GM19099 (cell line): ENCODE data around the gene SCFD2.

Experiments
- POLR2A ChIP-seq: IDR thresholded peaks from 3 replicates; pipeline ENCODE4 v1.6.1; 2011; ENCODE audit warnings: low read depth; ENCODE audit not compliant: insufficient read length; ENCODE audit errors: extremely low read depth

SCFD2 gene

DNA sequence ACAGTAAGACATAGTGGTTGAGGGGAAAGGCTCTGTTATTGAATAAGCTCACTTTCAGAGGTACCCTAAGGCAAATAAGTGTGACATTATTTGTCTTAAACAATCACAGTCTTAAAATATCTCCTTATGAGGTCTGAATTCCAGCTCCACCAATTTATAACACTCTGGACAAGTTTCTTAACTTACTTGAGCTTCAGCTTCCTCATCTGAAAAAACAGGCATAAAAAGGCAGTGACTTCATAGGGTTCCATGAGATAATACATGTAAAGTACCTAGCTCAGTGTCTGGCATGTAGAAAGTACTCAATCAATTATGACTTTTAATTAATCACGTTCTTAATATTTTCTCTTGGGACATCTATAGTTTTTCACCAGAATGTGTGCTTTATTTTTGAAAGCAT is 301.3 kb downstream of the SCFD2 start:
- TF ChIP-seq POLR2A: no peak

DNA sequence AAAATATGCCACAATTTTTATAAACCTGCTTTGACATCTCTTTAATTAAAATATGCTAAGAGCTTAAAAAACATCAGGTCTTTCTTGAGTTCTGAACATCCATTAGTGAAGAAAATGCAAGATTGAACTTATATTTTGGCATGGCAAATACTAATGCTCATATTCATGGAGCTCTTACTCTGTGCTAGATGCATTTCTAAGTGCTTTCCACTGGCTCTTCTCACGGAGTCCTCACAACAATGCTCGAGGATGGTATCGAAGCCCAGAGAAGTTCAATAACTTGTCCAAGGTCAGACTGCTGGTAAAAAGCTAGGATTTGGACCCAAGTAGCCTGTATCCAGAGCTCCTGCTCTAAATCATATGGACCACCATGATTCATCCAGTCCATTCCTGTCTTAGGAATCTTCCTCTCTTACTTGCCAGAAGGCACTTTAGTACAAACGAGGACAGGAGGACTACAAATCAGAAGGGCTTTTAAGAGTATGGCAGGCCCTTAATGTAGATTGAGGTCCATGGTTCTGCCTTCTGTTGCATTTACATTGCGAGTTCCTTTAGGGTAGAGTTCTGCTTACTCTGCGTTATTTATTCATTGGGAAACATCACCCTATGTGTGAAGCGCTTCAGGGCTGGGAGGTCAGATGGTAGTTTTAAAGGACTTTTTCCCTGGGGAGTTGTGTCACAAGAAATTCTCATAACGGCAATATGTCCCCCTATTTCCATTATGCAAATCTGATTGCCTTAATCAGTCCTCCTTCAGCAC is 304.6 kb downstream of the SCFD2 start:
- no peak for TF ChIP-seq POLR2A

DNA sequence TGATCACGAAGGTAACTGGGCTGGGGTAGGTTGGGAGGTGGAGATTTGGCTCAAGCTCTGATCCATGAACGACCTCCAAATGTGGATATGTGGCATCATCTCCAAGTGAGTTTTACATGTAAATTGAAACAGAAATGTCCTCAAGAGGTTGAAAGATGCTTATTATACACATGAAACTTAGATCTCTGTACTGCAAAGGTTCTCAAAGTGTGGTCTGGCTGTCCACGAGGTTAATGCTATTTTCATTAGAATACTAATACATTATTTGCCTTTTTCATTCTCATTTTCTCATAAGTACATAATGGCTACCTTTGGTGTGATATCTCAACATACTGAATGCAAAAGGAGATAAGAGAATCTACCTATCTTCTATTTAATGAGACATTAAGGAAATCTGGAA is 305.6 kb downstream of the SCFD2 start:
- no peak for TF ChIP-seq POLR2A

DNA sequence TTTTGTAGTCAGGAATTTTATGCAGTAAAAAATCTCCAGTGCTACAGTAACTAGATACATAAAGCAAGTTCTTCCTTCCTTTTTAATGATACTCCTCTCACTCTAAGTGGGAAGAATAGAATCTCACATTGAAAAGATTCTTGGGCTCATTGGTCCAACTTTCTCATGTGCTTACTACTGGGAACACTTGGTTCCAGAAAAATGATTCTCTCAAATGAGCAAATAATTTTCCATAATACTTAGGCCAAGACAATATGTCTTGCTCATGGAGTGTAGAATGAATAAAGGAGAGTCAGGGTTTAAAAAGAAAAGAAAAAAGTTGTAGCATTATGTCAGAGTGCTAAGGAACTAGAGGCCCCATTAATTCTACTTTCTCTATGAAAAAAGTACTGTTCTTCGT is 306.0 kb downstream of the SCFD2 start:
- no peak for TF ChIP-seq POLR2A

DNA sequence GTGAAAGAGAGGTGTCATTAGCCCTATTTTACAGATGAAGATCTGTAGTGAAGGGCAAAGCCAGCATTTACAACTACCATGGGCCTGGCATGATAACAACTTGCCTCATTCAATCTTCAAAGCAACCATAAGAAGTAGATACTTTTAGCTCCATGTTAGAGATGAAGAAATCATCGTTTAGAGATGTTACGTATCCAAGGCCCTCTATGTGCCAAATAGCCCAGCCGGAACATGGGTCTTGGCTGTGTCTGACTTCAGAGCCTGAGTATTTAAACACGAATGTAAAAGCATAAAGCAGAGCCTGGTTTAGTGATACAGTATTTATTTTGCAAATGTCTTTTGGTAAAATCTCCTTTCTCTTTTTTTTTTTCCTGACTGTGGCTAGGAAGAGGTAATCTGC is 306.6 kb downstream of the SCFD2 start:
- TF ChIP-seq POLR2A: no peak

DNA sequence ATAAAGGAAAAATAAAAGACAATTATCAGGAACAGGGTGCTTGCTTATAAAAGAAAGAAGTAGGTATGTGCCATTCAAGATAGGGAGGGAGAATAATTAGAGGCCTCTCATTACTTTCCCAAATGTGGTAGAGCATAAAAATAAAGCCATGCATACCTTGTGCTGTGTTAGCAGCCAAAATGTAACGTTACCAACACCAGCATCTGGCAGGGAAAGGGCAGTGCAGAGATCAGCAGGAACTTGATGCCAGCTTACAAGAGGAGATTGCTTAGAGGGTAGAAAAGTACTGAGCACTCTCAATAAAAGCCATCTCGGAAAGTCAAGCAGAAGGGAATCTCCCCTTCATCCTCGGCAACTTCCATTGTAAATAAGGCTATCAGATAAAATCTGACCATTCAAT is 308.2 kb downstream of the SCFD2 start:
- TF ChIP-seq POLR2A: no peak

DNA sequence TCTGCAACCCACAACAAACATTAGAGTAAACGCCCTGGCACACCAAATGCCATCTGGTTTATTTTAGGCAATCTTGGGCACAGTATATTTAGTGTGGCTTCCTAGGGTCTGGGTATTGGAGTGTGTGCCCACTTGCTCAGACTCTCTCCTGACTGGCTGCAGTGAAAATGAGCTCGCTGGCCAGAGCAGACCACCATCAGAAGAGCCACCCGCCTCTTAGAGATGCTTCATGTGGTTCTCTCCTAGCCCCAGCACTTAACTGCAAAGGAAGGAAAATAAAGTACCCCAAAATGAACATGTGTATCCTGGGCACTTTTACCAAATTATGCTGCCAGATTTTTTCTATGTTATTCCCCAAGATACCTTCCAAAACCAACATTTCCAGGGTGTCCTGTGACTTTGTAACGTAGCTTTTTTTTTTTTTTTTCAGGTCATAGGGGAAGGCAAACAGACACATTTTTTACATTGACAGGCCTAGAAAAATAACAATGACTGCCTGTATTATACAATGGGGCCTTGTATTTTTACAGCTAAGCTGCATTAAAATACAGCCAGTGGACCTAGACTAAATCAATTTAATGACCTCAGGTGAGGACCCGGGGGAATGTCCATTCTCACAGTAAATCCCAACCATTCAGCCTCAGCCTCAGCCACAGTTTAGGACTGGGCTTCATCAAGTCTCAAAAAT is 310.0 kb downstream of the SCFD2 start:
- TF ChIP-seq POLR2A: no peak

DNA sequence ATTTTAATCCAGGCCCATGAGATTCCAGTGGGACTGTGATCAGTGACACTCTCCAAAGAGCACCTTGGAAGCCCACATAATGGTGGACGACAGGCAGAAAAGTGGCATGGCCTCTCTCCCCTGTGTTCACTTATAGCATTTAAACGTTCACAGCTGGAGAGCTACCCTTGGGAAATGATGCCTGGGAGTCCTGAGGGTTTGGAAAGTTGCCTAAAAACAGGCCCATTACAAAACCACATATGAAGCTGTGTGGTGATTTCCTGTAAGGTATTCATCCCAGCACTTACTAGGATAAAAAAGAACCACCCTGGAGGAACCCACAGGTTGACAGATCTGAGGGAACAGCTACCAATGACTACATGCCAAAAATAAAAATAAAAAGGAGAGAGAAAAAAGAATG is 310.6 kb downstream of the SCFD2 start:
- no peak for TF ChIP-seq POLR2A

DNA sequence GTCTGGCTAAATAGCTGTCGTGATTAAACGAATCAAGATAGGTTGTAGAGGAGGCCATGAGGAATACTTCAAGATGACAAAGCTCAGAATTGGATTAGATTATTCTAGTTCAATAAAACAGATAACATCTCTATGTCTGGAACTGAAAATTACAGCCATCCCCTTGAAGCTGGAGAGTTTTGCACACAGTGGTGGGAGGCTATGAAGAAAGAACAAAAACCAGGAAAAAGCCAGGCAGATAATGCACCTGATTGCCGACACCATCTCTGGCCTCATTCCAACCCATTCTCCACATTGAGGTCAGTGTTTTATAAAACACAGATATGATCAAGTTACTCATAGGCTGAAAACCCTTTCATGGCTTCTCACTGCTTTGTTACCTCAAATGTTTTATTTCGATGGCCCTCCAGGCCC is 315.5 kb downstream of the SCFD2 start:
- no peak for TF ChIP-seq POLR2A

DNA sequence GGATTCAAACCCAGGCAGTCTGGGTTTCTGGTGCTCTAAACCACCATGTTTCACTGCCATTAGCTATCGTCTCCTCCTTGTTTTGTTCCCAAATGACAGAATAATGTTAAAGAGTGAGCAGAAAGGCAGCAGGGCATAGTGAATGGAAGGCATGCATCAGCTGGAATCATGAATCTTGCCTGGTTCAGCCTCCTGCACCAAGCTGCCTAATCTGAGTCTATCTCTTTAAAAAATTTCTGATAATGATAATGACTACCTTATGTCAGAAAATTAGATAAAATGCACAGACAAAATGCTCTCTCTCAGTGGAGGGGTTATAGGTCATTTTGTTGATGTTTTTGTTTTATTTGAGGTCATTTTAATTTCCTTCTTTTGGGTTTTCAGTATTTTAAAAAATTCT is 316.3 kb downstream of the SCFD2 start:
- no peak for TF ChIP-seq POLR2A

DNA sequence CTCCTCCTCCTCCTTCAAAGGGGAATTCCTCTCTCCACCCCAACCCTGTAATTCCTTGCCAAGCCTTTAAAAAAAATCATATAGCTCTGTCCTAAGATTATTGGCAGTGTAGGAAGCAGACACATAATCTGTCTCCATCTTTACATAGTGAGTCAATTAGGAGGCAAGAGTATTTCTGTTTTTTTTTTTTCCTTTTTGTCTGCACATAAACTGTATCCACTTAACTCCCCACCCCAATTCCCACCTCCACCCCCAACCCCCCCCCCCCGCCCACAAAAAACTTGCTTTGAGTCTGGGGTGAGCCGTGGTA is 321.3 kb downstream of the SCFD2 start:
- no peak for TF ChIP-seq POLR2A

DNA sequence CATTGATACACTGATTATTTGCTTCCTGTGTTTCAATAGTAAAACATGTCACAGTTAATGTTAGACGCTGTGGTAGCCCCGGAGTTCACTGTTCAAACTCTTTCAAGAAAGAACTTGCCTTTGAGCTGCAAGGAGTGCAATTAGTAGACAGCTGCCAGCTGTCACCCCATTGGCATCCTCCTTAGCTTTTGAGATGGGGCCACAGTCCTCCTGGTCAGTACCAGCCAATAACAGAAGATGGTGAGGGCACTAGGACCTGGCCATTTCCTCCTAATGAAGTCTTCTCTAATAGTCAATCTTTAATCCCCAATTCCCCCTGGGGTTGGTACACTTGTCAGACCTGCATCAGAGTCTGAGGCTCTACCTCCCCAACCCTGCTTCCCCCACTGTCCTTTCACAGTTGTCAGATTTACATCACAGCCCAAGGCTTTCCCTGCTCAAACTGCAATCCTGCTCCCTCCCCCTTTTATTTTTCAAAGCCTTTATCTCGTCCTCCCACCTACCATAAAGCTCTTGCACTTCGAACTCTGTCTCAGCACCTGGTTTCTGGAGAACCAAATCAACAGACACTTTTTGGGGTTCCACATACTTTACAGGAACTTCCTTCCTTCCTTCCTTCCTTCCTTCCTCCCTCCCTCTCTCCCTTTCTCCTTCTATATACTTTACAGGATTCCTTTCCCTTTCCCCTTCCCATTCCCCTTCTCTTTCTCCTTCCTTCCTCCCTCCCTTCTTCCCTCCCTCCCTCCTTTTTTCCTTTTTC is 321.8 kb downstream of the SCFD2 start:
- no peak for TF ChIP-seq POLR2A

DNA sequence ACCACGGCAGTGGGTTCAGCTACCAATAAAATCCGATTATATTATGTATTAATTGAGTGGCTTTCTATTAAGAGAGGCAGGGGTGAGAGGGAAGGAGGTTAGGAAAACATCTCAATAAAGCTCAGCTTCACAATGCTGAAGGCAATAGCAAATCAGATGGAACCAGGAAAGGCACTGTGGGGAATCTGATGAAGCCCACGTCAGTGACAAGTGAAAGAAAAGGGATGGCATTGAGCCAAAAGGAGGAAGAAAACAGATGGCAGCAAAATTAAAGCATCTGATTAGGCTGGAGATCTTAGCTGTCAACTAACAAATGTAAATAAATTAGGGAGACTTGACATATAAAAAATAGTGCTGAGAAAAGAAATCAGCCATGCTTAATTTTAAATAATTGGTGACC is 322.8 kb downstream of the SCFD2 start:
- no peak for TF ChIP-seq POLR2A

DNA sequence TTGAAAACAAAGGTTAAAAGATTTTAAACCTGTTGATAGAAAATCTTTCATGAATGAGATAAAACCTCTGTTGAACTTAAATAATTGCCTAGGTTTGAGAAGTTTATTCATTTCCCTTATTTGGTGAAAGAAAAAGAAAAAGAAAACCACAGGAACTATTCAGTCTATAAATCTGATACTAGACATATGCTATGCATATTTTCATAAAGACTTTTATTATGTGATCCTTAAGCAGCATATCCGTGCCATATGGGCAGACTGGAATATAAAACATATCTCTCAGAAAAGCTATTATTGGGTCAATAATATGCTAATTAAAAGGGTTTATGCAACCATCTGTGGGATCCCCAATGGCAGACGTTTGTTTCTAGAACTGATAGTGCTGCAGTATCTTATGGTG is 325.0 kb downstream of the SCFD2 start:
- TF ChIP-seq POLR2A: no peak

DNA sequence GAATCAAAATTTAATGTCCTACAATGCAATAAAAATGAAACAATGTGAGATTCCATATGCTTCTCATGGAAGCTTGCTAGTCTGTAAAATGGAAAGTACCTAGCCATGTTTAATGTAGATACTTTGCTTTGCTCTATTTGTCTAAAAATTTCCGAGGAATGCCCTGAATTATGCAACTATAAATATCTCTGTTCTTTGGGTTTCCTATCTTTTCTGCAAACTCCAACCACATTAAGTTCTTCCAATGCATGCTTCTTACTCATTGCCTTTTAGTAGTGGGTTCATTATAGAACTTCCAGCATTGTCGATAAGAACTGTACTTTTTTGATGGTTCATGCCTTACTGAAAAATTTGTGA is 325.4 kb downstream of the SCFD2 start:
- TF ChIP-seq POLR2A: no peak
